ENCODE data around the gene MAP1LC3B2.

The MAP1LC3B2 gene

GRCh38 chr12:116559162-116559935, at the start of gene MAP1LC3B2:
MAP1LC3B2 (plus strand) TSS chr12:116559381; CDS start chr12:116575943, 16,562 bp downstream.
- Histone ChIP-seq H3K9me3 (ENCODE audit: severe bottlenecking) (peaks cover 5% of the 10 kb centered on the region), H3K4me3 (ENCODE audit: severe bottlenecking) (no peak within 1 kb of the TSS), H3K4me1 (ENCODE audit: insufficient read depth, poor library complexity, severe bottlenecking) (peaks cover 11% of the 10 kb centered on the region), H3K27me3 (ENCODE audit: insufficient read depth, poor library complexity, severe bottlenecking) (no peaks in the 10 kb centered on the region), H3K27ac (ENCODE audit: poor library complexity, severe bottlenecking) (peak within 1 kb of the TSS; percentile 33), H3K36me3 (ENCODE audit: low read depth) (no peaks in the 10 kb centered on the region)
- ATAC-seq (ENCODE audit: low read depth) (peak; percentile 80), DNase-seq (ENCODE audit: low spot score) (no peak)
- TF ChIP-seq CTCF (IDR thresholded peaks at IDR 0.05; ENCODE audit: poor library complexity, severe bottlenecking), result no peak

GRCh38 chr12:116513944-116514343, 45.2 kb upstream of the MAP1LC3B2 start:
- Histone ChIP-seq H3K9me3 (ENCODE audit: severe bottlenecking) (no peaks in the 10 kb centered on the region), H3K36me3 (ENCODE audit: low read depth) (no peaks in the 10 kb centered on the region), H3K4me1 (ENCODE audit: insufficient read depth, poor library complexity, severe bottlenecking) (no peaks in the 10 kb centered on the region), H3K27me3 (ENCODE audit: insufficient read depth, poor library complexity, severe bottlenecking) (no peaks in the 10 kb centered on the region), H3K27ac (ENCODE audit: poor library complexity, severe bottlenecking) (no peak overlapping the region), H3K4me3 (ENCODE audit: severe bottlenecking) (no peak overlapping the region)
- ATAC-seq (ENCODE audit: low read depth) (no peak), DNase-seq (ENCODE audit: low spot score) (no peak)
- TF ChIP-seq CTCF (IDR thresholded peaks at IDR 0.05; ENCODE audit: poor library complexity, severe bottlenecking), result no peak

GRCh38 chr12:116515684-116516083, 43.5 kb upstream of the MAP1LC3B2 start:
- Histone ChIP-seq H3K9me3 (ENCODE audit: severe bottlenecking) (no peaks in the 10 kb centered on the region), H3K4me3 (ENCODE audit: severe bottlenecking) (no peak overlapping the region), H3K27ac (ENCODE audit: poor library complexity, severe bottlenecking) (no peak overlapping the region), H3K36me3 (ENCODE audit: low read depth) (no peaks in the 10 kb centered on the region), H3K4me1 (ENCODE audit: insufficient read depth, poor library complexity, severe bottlenecking) (no peaks in the 10 kb centered on the region), H3K27me3 (ENCODE audit: insufficient read depth, poor library complexity, severe bottlenecking) (no peaks in the 10 kb centered on the region)
- no peak for TF ChIP-seq CTCF (IDR thresholded peaks at IDR 0.05; ENCODE audit: poor library complexity, severe bottlenecking)
- ATAC-seq (ENCODE audit: low read depth), result no peak
- DNase-seq (ENCODE audit: low spot score), result no peak

GRCh38 chr12:116516657-116517056, 42.5 kb upstream of the MAP1LC3B2 start:
- no peak overlapping the region for H3K27ac ChIP-seq (ENCODE audit: poor library complexity, severe bottlenecking)
- TF ChIP-seq CTCF (IDR thresholded peaks at IDR 0.05; ENCODE audit: poor library complexity, severe bottlenecking), result no peak

GRCh38 chr12:116517431-116518045, 41.6 kb upstream of the MAP1LC3B2 start:
- Histone ChIP-seq H3K9me3 (ENCODE audit: severe bottlenecking) (no peaks in the 10 kb centered on the region), H3K36me3 (ENCODE audit: low read depth) (no peaks in the 10 kb centered on the region), H3K27me3 (ENCODE audit: insufficient read depth, poor library complexity, severe bottlenecking) (no peaks in the 10 kb centered on the region), H3K4me1 (ENCODE audit: insufficient read depth, poor library complexity, severe bottlenecking) (peaks cover 6% of the 10 kb centered on the region), H3K4me3 (ENCODE audit: severe bottlenecking) (no peak overlapping the region), H3K27ac (ENCODE audit: poor library complexity, severe bottlenecking) (no peak overlapping the region)
- no peak for TF ChIP-seq CTCF (IDR thresholded peaks at IDR 0.05; ENCODE audit: poor library complexity, severe bottlenecking)
- ATAC-seq (ENCODE audit: low read depth) (peak; percentile 49; the same call in 1 of the 3 replicates), DNase-seq (ENCODE audit: low spot score) (no peak)

More at GRCh38 chr12:116516657-116517056, 42.5 kb upstream of the MAP1LC3B2 start:
- no peaks in the 10 kb centered on the region for H3K36me3 ChIP-seq (ENCODE audit: low read depth)
- H3K9me3 ChIP-seq (ENCODE audit: severe bottlenecking), result no peaks in the 10 kb centered on the region
- H3K4me1 ChIP-seq (ENCODE audit: insufficient read depth, poor library complexity, severe bottlenecking), result peaks cover 6% of the 10 kb centered on the region
- no peaks in the 10 kb centered on the region for H3K27me3 ChIP-seq (ENCODE audit: insufficient read depth, poor library complexity, severe bottlenecking)
- ATAC-seq (ENCODE audit: low read depth), result no peak
- no peak overlapping the region for H3K4me3 ChIP-seq (ENCODE audit: severe bottlenecking)
- DNase-seq (ENCODE audit: low spot score), result no peak
